Stimulated activated CD8-positive, alpha-beta memory T cell treated with anti-CD3 and anti-CD28 coated beads, Interleukin-15, amount 100 ng/mL, for 24 hours (primary cell): ENCODE results near the gene NR1I3.
"Not testable (repeated sequence)": the region's sequence is repeated elsewhere in the genome, so short reads cannot be mapped to it uniquely, and the experiment has no call there.

Experiments used
- DNase-seq: peaks from one replicate; pipeline ENCODE4 v3.0.0-alpha.2; 2020; ENCODE audit warnings: low read depth

Gene NR1I3

GRCh38 chr1:161238039-161238473, at the start of gene NR1I3:
NR1I3 (minus strand) TSS chr1:161238203; CDS start chr1:161236565, 1,638 bp downstream.
- no peak for DNase-seq

- no peak for DNase-seq
These were observed 49.6 kb upstream of the NR1I3 start for GRCh38 chr1:161287482-161288054.

- DNase-seq: no peak
These were observed 47.5 kb upstream of the NR1I3 start for GRCh38 chr1:161285521-161285920.

- DNase-seq: no peak
These were observed 47.1 kb upstream of the NR1I3 start for GRCh38 chr1:161285113-161285512.

- DNase-seq: no peak
These were observed 45.0 kb upstream of the NR1I3 start for GRCh38 chr1:161282991-161283390.

- DNase-seq: no peak
These were observed 36.9 kb upstream of the NR1I3 start for GRCh38 chr1:161274874-161275273.

- no peak for DNase-seq
These were observed 35.4 kb upstream of the NR1I3 start for GRCh38 chr1:161273402-161273801.

- no peak for DNase-seq
These were observed 29.3 kb upstream of the NR1I3 start for GRCh38 chr1:161267321-161267720.

GRCh38 chr1:161266836-161267235, 28.8 kb upstream of the NR1I3 start:
- no peak for DNase-seq

- no peak for DNase-seq
These were observed 28.2 kb upstream of the NR1I3 start for GRCh38 chr1:161266202-161266601.

GRCh38 chr1:161265305-161265704, 27.3 kb upstream of the NR1I3 start:
- no peak for DNase-seq

GRCh38 chr1:161261261-161262235, 23.5 kb upstream of the NR1I3 start:
- DNase-seq: no peak

- DNase-seq: no peak
These were observed 22.6 kb upstream of the NR1I3 start for GRCh38 chr1:161260376-161261260.

- DNase-seq: no peak
These were observed 21.8 kb upstream of the NR1I3 start for GRCh38 chr1:161259765-161260164.

GRCh38 chr1:161259345-161259702, 21.3 kb upstream of the NR1I3 start:
- DNase-seq: no peak

- DNase-seq: peak; percentile 1
These were observed 20.7 kb upstream of the NR1I3 start, which contains the start of gene PCP4L1 for GRCh38 chr1:161258439-161259344. PCP4L1 (plus strand) TSS chr1:161258745; CDS start chr1:161258975, 230 bp downstream.

- not testable (repeated sequence) for DNase-seq
These were observed 19.1 kb upstream of the NR1I3 start for GRCh38 chr1:161257109-161257508.

GRCh38 chr1:161255955-161256520, 18.0 kb upstream of the NR1I3 start:
- DNase-seq: not testable (repeated sequence)

- DNase-seq: not testable (repeated sequence)
These were observed 17.3 kb upstream of the NR1I3 start for GRCh38 chr1:161255302-161255701.

GRCh38 chr1:161251579-161251978, 13.6 kb upstream of the NR1I3 start:
- no peak for DNase-seq

GRCh38 chr1:161250829-161251228, 12.8 kb upstream of the NR1I3 start:
- DNase-seq: no peak
